ENCODE measurements around the gene SCARB1. TPM values are rescaled to one million over a fixed set of nuclear protein-coding genes. Genes with fewer than 3 reads are reported as not detected.

Gene SCARB1
- total and polyA plus RNA-seq, 8 donors, result 23.5 to 36.5 (median 30.4) TPM

DNA sequence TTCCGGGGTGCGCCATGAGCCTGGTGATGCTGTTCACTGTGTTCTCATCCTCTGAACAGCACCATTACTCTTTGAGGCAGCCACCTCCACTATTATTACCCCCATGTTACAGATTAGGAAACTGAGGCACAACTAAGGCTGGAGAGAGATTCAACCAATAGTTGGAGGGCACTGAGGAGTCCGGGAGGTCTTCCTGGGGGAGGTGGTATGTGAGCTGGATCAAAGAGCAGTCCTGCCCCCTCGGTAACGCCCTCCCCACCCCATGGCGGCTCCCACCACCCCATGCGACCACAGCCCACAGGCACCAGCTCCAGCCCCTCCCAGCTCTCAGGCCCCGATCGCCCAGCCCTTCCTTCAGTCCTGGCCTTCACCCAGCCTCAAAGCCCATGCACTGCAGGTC lies 43.5 kb downstream of the SCARB1 start:
- Histone ChIP-seq H3K4me1 (no peaks in the 10 kb centered on the region), H3K9me3 (no peaks in the 10 kb centered on the region), H3K27ac (no peak overlapping the region), H3K36me3 (no peaks in the 10 kb centered on the region), H3K4me3 (no peak overlapping the region), H3K27me3 (no peaks in the 10 kb centered on the region)
- DNase-seq, result peak in 1 of 4 donors; percentile 37
- intact Hi-C loops (cut with DNase I), result no loop called here
- no peak for TF ChIP-seq CTCF (IDR thresholded peaks at IDR 0.05)
- no peak for ATAC-seq

GRCh38 chr12:124819525-124819924 lies 44.1 kb downstream of the SCARB1 start:
- no peak overlapping the region for H3K27ac ChIP-seq
- no peak for TF ChIP-seq CTCF (IDR thresholded peaks at IDR 0.05)
- intact Hi-C loops (cut with DNase I), result no loop called here
- no peak overlapping the region for H3K4me3 ChIP-seq
- no peaks in the 10 kb centered on the region for H3K27me3 ChIP-seq
- H3K9me3 ChIP-seq, result no peaks in the 10 kb centered on the region
- ATAC-seq (no peak), DNase-seq (peak in 1 of 4 donors; percentile 49)
- H3K36me3 ChIP-seq, result peaks cover 0 to 5% of the 10 kb centered on the region in 2 donors
- peaks cover 0 to 3% of the 10 kb centered on the region in 2 donors for H3K4me1 ChIP-seq

GRCh38 chr12:124819080-124819479 lies 44.6 kb downstream of the SCARB1 start:
- Histone ChIP-seq H3K27ac (no peak overlapping the region), H3K36me3 (peaks cover 0 to 9% of the 10 kb centered on the region in 2 donors), H3K9me3 (no peaks in the 10 kb centered on the region), H3K4me1 (peaks cover 0 to 3% of the 10 kb centered on the region in 2 donors), H3K27me3 (no peaks in the 10 kb centered on the region), H3K4me3 (no peak overlapping the region)
- peak in 1 of 4 donors; percentile 3 for DNase-seq
- intact Hi-C loops (cut with DNase I), result no loop called here
- TF ChIP-seq CTCF (IDR thresholded peaks at IDR 0.05), result no peak
- no peak for ATAC-seq

DNA sequence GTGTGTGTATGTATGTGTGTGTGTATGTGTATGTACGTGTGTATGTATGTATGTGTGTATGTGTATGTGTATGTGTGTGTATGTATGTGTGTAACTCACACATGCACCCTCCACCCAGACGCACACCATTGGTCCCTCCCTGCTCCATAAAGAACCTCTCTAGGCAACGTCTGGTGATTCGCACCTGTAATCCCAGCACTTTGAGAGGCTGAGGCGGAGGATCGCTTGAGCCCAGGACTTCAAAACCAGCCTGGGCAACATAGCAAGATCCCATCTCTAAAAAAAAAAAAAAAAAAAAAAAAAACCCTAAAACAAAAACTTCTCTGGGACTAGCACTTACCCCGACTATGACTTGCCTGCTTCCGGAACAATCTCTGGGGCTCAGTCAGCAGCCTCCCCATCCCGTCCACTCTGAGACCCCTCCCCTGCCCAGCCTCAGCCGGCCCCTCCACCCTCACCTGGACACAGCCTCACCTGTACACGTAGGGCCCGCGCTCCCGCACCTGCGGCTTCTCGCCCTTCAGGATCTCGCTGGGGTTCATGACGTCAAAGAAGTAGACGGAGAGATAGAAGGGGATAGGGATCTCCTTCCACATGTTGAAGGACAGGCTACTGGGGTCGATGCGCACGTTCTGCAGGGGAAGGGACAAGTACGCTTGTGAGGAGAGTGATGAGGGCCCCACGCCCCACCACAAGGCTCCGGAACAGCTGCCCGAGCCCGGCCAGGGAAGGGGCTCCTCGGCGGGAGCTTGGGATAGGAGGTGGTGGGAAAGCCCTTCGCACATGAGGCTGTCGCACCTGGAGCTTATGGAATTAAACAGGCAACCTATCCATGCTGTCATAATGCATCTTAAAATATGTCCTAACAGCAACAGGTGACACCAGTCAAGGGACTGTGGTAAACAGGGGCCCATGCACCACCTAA lies 46.3 kb downstream of the SCARB1 start:
- H3K4me3 ChIP-seq, result no peak overlapping the region
- H3K27ac ChIP-seq, result no peak overlapping the region
- H3K27me3 ChIP-seq, result no peaks in the 10 kb centered on the region
- peaks cover 0 to 3% of the 10 kb centered on the region in 2 donors for H3K4me1 ChIP-seq
- ATAC-seq, result no peak
- peak in 1 of 4 donors; percentile 53 for DNase-seq
- intact Hi-C loops (cut with DNase I), result no loop called here
- peaks cover 0 to 25% of the 10 kb centered on the region in 2 donors for H3K36me3 ChIP-seq
- no peak for TF ChIP-seq CTCF (IDR thresholded peaks at IDR 0.05)
- no peaks in the 10 kb centered on the region for H3K9me3 ChIP-seq

GRCh38 chr12:124816295-124816854 lies 47.3 kb downstream of the SCARB1 start:
- intact Hi-C loops (cut with DNase I), result no loop called here
- H3K36me3 ChIP-seq, result peaks cover 0 to 35% of the 10 kb centered on the region in 2 donors

More at GRCh38 chr12:124816295-124816854, 47.3 kb downstream of the SCARB1 start:
- Histone ChIP-seq H3K4me3 (no peak overlapping the region), H3K9me3 (no peaks in the 10 kb centered on the region), H3K4me1 (peaks cover 0 to 3% of the 10 kb centered on the region in 2 donors), H3K27ac (no peak overlapping the region), H3K27me3 (no peaks in the 10 kb centered on the region)
- DNase-seq, result peak in 1 of 4 donors; percentile 50
- no peak for ATAC-seq
- no peak for TF ChIP-seq CTCF (IDR thresholded peaks at IDR 0.05)

All from left lung (tissue), 10 donors.